HG03060 (cell line): ENCODE results near the gene PKD1.
"Not testable (repeated sequence)": the region's sequence is repeated elsewhere in the genome, so short reads cannot be mapped to it uniquely, and the experiment has no call there.

Experiments
- ATAC-seq: cut with Tn5 transposase; IDR thresholded peaks from one replicate; pipeline ENCODE4 v1.9.1; 2021; ENCODE audit warnings: low read depth, moderate number of reproducible peaks; ENCODE audit not compliant: unreplicated experiment

Gene PKD1

DNA sequence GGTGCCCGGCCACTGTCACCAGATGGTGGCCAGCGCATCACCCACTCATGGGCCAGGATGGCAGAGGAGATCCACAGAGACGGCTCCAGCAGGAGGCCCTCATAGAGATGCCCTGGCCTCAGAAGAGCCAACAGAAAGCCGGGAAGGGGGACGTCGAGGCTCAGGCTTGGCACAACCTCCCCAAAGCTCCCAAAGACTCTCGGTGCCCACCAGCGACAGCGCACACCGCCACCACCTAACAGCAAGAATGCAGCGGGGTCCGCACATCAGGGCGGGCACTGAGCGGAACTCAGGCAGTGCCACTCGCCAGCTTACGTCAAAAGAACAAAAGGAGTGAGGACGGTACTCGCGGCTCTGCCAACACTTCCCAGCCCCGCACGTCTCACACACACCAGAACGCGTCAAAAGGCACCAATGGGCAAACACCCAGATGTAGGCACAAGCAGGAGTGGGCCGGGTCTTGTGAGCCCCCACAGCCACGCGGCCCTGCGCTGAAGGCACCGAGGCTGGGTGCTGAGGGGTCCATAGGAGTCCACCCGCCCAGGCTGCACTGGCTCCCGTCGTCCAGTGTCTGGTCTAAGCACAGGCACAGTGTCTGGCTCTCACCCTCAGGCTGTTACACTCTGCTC lies 8.7 kb downstream of the PKD1 start:
- not testable (repeated sequence) for ATAC-seq

DNA sequence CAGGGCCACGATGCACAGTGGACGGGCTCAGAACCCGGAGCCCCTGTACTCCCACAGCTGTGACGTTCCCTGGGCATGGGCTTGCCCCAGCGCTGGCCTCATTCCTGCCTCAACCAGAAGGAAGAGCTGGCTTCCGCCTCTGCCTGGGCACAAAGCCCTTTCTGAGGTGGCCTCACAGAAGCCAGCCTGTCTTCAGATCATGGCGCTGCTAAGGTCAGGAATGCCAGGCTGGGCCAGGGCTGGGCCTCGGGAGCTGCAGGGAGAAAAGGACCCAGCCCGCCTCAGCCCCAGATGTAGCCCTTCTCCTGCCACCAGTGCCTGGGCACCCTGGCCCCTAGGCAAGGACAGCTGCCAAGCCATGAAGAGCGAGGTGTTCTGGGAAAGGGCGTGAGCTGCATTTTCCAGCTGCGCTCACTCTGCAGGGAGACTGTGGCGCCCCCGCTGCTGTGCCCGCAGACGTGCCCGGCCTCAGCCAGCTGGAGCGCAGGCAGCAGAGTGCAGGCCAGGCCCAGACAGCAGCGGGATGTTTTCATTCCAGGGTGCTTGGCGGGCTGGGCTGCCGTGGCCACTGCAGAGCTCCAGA lies 9.4 kb downstream of the PKD1 start:
- not testable (repeated sequence) for ATAC-seq

DNA sequence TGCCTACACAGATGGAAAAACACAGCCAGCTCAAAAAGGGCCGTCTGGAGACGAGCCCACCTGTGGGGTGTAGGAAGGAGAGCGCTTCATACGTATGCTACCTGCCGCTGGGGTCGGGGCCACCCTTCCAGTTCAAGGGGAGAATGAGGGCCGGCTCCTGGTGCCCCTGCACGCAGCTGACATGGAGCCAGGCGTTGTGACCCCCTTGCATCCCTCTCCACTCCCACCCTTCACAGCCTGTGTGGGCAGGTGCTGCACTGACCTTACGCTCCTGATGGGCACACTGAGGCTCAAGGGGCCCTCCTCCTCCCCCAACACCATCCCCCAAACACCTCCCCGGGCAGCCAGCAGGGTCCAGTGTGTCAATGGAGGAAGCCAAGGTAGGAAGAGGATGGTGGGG lies 10.1 kb downstream of the PKD1 start:
- not testable (repeated sequence) for ATAC-seq

DNA sequence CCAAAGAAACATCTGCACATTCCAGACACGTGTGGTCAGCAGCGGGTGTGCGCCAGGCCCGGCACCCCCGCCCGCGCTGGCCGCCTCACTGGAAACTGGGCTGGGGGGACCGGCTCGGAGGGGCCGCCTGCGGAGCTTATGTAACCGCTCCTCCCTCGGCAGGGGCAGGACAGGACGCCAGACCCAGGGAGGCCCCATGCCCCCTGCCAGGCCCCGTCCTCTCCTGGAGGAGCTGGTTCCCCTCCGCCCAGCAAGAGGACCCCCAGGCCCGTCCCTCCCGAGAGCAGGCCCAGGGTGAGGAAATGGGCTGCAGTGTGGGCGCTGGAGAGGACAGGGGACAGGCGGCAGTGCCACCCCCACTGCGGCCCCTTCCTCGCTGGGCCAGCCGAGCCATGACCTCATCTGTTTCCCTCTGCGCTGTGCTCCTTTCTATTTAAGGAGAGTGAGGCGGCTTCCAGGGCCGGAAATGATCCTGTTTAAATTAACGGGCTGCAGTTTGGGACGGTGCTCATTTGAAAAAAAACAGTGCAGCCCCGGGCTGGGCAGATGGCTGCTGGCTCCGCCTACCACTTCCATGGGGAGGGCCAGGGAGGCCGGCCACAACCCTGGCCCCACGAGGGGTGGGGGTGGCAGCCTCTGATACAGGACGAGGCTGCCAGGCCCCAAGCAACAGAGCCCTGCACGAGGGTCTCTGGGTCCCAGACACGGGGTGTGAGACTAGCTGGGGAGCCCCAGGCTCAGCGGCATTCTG lies 10.8 kb downstream of the PKD1 start:
- not testable (repeated sequence) for ATAC-seq

DNA sequence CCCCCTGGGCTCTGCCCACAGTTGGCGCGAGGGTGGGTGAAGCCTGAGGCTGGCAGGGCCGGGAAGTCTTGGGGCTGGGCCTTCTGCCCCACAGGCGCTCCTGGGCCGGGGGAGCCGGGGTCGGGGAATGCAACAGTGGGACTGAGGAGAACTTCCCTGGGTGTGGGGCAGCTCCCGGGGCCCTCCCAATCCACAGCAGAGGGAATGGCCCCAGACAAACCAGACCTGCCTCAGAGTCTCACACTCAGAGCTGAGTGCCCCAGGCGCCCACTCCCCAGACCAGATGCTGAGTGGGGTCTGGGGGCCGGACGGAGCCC lies 11.4 kb downstream of the PKD1 start:
- not testable (repeated sequence) for ATAC-seq

DNA sequence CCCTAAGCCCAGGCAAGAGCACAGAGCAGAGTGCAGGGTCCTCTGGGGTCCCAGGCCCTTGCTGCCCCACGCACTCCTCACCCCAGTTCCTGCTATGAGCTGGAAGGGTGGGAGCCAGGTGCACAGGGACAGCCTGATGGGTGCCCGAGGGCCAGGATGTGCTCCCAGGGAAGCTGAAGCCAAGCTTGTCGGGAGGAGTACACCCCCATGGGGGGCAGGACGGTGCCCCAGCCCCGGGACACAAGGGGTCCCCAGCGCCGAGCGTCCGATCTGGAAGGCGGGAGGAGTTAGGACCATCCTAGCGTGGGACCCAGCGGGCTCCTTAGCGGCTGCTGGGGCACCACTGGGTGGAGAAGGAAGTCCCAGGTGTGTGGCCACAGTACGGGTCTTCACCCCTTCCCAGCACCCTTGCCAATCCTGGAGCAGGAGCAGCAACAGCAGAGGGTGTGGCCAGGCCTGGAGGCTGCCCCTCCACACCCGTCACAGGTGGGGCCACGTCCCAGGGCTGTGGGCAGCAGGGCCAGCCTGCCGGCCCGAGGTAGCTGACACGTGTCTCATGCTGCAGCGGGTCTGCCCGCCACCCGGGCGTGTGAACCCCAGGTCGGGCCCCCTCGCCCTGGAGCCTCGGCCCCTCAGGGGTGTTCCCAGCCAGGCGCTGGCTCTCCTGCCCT lies 11.9 kb downstream of the PKD1 start:
- not testable (repeated sequence) for ATAC-seq

DNA sequence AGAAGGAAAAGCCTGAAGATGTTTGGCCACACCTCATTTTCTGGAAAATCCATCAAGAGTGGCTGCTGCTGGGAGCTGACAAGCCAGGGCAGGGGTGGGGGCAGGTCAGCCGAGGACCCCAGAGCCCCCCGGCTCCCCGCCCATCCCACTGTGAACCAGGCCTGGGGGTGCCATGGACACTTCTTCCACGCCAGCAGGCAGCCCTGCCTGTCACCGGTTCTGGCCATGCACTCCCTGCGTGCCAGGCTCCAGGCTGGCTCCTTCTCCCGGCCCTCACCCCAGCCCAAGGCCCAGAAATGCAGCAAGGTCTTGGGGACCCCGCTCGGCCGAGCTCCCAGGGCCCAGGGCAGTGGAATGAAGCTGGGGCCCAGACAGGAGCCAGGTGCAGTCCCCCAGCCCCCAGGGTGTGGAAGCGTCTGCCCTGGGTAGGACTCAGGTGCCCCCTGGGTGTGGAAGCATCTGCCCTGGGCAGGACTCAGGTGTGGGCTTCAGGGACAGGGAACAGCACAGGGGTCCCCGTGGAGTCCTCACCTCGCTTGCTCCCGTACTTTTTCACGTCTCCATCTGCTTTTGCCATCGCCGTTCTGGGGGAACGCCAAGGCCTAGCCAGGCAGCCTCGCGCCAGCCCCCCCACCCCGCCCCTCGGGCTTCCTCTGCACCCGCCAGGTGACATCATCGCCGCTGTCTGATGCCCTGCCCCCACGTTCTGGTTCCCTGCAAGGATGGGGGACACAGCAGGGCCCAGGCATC lies 12.6 kb downstream of the PKD1 start:
- ATAC-seq = not testable (repeated sequence)

DNA sequence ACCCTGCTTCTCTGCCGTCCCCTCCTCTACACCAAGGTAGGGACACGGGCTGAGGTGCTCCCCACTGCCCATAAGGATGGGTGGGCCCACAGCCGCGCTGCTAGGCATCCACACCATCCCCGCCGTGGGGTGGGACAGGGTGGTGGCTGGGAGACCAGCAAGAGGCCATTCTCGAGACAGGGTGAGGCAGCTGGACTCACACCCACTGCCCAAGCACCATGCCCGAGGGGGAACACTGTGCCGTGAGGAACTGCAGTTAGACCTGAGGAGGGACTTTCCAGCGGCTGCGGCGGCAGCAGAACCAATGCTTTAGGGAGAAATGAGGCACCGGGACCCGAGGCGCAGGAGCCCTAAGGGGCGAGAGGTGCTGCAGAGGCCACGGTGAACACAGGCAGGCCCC lies 13.3 kb downstream of the PKD1 start:
- ATAC-seq = no peak

DNA sequence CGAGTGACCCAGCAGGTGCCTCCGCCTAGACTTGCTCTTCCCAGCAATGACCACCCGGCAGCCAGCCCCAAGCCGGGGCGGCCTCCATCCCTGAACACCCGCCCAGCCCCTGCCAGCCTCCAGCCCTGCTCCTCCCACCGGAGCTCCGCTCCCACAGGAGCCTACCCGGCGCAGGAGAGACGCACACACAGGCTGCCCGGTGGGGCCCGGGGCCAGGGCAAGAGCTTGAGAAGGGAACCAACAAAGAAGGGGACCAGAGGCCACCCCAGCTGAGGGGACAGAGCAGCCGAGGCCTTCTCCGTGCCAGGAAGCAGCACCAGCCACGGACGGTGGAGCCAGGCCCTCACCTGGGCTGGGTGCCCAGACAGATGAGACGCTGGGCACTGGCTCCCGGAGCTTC lies 13.8 kb downstream of the PKD1 start:
- no peak for ATAC-seq

DNA sequence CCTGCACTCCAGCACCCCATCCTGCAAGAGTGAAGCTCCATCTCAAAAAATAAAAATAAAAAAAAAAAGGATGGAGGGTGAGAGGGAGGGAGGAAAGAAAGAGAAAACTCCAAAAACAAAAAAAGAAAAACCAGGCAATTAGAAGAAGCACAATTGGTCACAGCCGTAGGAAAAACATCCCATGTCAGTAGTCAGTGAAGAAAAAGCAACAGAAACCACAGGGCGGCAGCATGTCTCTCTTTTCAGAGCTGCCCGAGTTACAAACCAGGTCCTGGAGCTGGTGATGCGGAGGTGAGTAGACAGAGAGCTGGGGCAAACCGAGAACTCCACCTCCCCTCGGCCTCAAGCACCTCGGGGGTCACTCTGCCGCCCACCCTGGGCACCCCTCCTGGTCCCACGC lies 14.4 kb downstream of the PKD1 start:
- ATAC-seq = not testable (repeated sequence)

DNA sequence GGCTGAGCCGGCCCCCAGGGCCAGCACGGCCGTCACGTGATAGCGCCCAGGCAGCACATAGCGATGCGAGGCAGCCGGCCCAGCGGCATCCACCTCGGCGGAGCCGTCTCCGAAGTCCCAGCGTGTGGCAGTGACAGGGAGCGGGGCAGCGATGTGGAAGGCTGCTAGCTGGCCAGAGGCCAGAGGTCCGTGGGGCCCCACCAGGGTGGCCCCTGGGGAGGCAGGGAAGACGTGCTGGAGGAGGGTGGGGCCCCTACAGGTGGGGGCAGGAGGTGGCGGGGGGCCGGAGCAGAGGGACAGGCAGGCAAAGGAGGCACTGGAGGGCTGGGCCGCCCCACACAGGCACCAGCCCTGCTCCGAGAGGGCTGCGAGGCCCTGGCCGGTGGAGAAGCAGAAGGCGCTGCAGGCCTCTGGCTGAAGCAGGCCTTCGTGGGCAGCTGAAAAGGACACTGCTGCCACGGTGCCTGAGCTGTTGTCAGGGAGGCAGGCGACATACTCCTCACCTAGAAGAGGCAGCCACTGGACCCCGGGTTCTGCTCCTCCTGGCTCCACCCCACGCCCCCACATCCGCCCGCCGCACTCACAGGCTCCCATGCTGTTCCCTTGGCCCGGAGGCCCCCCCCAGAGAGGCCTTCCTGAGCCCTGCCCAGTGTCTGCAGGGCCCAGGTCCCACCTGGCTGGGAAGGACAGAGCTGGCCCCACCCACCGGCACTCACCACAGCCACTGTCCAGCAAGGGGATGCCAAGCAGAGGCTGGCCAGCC lies 17.6 kb downstream of the PKD1 start:
- ATAC-seq = not testable (repeated sequence)

DNA sequence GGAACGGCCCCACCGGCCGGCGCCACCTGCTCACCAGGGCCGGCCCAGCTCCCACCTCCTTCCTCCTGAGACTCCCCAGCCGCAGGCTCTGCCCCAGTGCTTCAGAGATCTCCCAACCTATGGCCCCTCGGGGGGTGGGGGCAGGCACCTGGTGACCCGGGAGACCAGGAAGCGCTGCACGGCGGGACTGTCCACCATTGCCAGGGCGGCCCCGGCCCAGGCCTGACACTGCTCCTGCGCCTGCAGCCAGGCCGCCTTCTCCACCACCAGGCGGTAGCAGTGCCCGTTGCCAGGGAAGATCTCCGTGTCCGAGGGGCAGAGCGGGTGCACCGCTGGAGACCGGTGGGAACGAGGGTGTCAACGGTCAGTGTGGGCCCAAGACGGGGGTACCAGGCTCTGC lies 18.4 kb downstream of the PKD1 start:
- not testable (repeated sequence) for ATAC-seq

DNA sequence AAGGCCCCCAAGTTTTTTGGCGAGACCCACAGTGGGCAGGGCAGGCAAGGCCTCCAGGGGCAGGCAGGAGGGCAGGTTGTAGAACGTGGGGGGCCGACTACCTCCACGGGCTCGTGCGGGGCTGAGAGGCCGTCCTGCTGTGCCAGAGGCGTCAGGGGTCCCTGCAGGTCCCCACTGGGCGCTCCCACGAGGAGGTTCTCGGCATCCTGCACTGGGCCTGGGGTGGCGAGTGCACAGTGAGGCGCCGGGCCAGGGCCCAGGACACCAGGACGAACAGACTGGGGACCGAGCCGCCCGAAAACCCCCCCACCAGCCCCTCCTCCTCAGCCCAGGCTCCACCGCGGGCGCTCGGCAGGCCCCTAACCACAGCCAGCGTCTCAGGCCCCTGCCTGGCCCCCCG lies 19.3 kb downstream of the PKD1 start:
- ATAC-seq = not testable (repeated sequence)

DNA sequence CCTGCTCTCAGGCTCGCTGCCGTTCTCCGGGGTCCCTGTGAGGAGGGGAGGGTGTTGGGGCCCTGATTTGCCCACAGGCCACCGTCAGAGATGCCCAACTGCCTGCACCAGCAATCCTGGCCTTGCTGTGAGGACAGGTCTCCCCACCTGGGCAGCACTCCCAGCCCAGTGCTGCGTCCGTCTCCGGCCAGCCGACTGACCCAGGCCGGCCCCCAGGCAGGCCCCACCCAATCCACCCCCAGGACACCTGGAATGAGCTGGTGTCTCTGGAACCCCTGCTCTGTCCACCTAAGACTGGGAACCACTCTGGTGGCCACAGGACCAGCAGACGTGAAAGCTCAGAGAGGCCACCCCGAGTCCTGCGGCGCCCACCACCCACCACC lies 20.1 kb downstream of the PKD1 start:
- ATAC-seq = no peak

DNA sequence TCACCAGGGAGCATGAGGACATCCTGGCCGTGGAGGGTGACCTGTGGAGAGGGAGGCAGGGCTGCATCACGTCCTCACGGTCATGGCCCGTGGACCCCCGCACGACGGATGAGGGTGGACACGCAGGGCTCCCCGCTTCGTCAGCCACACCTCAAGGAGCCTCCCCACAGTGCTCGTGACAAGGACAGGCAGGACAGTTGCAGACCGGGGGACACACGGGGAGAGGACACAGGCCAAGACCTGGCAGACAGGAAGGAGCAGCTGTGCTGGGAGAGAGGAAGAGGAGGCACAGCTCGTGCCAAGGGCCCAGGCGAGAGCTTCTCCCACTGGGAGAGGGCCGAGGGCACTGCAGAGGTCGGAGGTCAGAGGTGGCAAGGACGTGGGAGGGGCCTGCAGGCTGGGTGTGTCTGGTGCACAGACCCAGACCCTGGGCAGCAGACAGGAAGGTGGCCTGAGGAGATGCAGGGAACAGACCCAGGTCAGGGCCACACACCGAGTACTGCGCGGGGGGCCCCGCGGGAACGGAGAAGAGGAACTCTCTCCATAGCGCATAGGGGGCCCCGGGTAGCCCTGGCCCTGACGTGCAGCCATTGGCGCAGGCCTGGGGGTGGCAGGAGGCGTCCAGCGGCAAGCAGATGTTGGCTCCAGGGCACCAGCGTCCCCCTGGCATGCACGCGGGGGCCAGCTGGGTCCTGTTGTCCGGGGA lies 20.7 kb downstream of the PKD1 start:
- not testable (repeated sequence) for ATAC-seq

DNA sequence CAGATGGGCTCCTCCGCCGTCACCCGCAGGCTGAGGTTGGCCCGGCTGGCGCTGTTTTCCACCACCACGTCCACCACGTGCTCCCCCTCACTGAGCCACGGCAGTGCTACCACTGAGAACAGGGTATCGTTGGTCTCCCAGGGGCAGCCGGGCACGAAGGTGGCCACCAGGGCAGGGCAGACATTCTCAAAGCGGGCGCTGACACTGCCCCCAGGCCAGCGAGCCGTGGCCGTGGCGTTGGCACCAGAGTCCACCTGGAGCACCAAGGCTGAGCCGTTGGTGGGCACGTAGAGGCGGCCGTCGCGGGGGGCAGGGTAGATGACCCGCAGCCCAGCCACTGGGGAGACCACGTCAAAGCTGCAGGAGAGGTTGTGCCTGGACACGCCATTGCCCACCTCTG lies 21.5 kb downstream of the PKD1 start:
- ATAC-seq = not testable (repeated sequence)

DNA sequence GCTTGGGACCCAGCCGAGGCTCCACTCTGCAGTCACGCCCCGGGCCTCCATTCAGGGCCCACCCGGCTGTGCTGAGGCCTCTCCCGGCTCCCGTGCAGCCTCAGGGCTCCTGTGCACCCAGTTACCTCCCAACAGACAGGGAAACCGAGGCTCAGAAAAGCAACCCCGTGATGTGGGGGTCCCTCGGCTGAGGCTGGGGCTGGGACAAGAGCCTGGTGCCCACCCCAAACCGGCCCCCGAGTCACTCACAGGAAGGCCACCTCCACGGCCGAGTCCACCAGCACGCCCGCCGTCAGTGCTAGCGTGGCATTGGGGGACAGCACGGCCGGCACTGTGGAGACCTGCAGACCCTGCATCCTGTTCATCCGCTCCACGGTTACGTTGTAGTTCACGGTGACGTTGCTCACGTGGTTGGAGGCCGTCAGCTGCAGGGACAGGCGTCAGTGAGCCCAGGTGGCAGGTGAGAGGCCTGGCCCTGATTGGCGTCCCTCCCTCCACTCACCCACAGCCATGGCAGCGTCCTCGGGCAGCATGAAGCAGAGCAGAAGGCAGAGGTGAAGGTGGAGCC lies 23.1 kb downstream of the PKD1 start:
- ATAC-seq = not testable (repeated sequence)

DNA sequence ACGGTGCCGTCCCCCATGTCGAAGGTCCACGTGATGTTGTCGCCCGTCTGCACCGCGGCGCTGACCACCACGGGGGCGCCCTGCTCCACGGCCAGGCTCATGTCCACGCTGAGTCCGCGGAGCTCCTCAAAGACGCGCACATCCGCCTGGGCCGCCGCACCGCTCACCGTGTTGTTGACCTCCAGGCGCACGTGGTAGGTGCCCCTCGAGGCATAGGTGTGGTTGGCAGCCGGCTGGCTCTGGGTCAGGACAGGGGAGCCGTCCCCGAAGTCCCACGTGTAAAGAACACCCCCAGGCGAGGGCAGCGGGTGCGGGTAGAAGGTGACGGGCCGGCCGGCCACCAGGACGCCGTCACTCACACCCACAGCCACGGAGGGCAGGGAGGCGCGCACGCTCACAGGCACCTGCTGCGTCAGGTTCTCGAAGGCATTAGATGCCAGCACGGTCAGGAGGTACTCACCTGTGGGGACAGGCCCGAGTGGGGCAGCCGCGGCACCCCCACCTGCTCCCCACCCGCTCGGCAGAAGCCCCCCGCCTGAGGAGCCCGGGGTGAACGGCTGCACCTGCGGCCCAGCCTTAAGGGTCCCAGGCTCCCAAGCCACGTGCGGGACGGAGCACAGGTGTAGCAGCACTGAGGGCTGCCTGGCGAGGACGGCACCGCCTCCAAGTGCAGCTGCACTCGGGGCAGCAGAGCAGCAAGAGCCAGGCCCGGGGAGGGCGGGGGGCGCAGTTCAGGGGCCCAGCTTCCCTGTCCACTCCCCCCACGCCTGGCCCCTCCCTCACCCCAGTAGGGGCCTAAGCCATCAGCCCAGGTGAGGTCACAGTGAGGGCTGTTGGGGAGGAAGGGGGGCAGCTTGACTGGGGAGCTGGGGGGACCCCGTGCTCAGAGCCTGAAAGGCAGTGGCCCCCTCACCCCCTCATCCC lies 24.0 kb downstream of the PKD1 start:
- not testable (repeated sequence) for ATAC-seq
